HG02885 (cell line): ENCODE results near the gene LCN12.
"Not testable (repeated sequence)": the region's sequence is repeated elsewhere in the genome, so short reads cannot be mapped to it uniquely, and the experiment has no call there.

Experiments used
- ATAC-seq: cut with Tn5 transposase; IDR thresholded peaks from one replicate; pipeline ENCODE4 v1.9.1; 2021; ENCODE audit warnings: mild to moderate bottlenecking; ENCODE audit not compliant: unreplicated experiment, poor library complexity

Gene LCN12

DNA sequence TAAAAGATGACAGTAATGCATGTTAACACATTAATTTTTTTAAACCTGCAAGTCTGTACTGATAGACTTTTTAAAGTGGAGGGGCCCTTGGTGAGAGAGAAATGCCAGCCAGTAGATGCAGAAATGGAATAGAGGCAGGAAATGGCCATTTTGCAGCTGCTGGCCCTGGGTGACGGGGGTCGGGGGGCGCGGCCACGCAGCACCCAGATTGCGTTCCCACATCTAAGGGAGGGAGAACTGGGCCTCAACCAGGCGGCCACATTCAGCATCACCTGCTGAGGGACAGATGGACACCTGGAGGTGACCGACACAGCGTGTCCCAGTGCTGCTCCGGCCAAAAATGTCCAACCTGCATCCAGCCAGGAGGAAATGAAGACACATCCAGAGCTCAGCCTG is 50.6 kb downstream of the LCN12 start:
- ATAC-seq: no peak

- ATAC-seq: not testable (repeated sequence)
Measured at GRCh38 chr9:137004285-137004684, 52.2 kb downstream of the LCN12 start.
